Thoracic aorta (tissue), 2 donors: ENCODE results near the gene CHKA. TPM values are rescaled to one million over a fixed set of nuclear protein-coding genes. Genes with fewer than 3 reads are reported as not detected.

Experiments
- ATAC-seq: fragments of 150-250 bp; one replicate; pipeline ENCODE4 v1.8.0; 2017; ENCODE audit warnings: low read depth; ENCODE audit not compliant: insufficient number of reproducible peaks, low FRiP score
- DNase-seq: peaks from one replicate; pipeline ENCODE4 v3.0.0-alpha.2; 2020; ENCODE audit warnings: low spot score
- H3K27ac ChIP-seq, 2 donors: fragments of 200-600 bp; sonication (generic); 1 replicate in 1 of 2; 2 replicates in 1 of 2; pipeline ENCODE4 v1.5.1; 2016; ENCODE audit warnings: mild to moderate bottlenecking in 2 of 2, moderate library complexity in 2 of 2
- H3K27me3 ChIP-seq: fragments of 200-600 bp; sonication (generic); replicated peaks from 2 replicates; pipeline ENCODE4 v1.6.0; 2016; ENCODE audit warnings: mild to moderate bottlenecking; ENCODE audit not compliant: insufficient read depth
- H3K36me3 ChIP-seq: fragments of 200-600 bp; sonication (generic); one replicate; pipeline ENCODE4 v1.5.1; 2016
- H3K4me1 ChIP-seq, 2 donors: fragments of 200-600 bp; sonication (generic); 1 replicate in 1 of 2; 2 replicates in 1 of 2; pipeline versions ENCODE4 v1.5.1 to v1.6.0; 2016; ENCODE audit warnings: low read depth in 2 of 2, mild to moderate bottlenecking in 1 of 2; ENCODE audit not compliant: control insufficient read depth in 1 of 2
- H3K4me3 ChIP-seq: fragments of 200-600 bp; sonication (generic); 2 replicates; pipeline ENCODE4 v1.5.1; 2016; ENCODE audit warnings: mild to moderate bottlenecking
- H3K9me3 ChIP-seq: fragments of 200-600 bp; sonication (generic); 2 replicates; pipeline ENCODE4 v1.5.1; 2016
- total RNA-seq, 2 donors: library from RNA; depleted of rRNA; stranded (reverse); fragments of >200 nt; gene quantifications; one replicate each; pipeline versions ENCODE4 v1.1.0 to v1.2.3, GENCODE V29; 2016
- TF ChIP-seq, protein P1 (sequence below): fragments of 200-600 bp; sonication (generic); IDR thresholded peaks from one replicate; pipeline ENCODE4 v1.5.1; 2019; ENCODE audit warnings: antibody characterized with exemption

Gene CHKA
- total RNA-seq, 2 donors from 2014 or later: 12.5 to 22.2 TPM

DNA sequence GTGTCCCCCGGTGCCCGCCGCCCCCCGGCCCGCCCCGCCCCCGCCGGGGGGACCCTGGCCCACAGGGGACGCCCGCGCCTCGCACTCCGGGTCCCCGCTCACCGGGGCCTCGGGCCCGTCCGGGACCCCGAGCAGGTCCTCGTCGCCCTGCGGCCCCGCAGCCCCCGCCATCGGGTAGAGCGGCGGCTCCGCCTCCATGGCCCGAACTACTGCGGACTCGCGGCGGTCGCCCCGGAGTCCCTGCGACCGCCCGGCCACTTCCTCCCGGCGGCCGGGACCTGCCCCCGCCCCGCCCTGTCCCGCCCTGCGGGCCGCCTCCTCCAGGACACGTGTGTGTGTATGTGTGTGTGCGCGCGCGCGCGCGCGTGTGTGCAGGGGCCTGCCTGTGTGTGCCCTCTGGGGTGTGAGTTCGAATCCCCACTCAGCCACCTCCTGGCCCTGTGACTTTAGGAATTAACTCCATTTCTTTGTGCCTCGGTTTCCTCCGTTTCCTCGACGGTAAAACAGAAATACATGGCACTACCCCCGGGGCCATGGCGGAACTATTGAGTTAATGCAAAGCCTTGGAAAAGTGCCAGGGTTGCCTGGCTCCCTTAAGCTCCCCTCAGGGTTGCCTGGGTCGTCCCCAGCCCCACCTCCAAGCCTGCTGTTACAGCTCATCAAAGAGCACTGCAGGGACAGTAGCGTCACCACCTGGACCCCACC is 117.2 kb downstream of the CHKA start, which contains the start of gene UNC93B1:
UNC93B1 (minus strand) TSS at position 252 of the 705 bp plus-strand sequence; CDS start at position 198, 54 bp downstream.
- no peaks in the 10 kb centered on the region for H3K36me3 ChIP-seq
- TF ChIP-seq, protein P1, sequence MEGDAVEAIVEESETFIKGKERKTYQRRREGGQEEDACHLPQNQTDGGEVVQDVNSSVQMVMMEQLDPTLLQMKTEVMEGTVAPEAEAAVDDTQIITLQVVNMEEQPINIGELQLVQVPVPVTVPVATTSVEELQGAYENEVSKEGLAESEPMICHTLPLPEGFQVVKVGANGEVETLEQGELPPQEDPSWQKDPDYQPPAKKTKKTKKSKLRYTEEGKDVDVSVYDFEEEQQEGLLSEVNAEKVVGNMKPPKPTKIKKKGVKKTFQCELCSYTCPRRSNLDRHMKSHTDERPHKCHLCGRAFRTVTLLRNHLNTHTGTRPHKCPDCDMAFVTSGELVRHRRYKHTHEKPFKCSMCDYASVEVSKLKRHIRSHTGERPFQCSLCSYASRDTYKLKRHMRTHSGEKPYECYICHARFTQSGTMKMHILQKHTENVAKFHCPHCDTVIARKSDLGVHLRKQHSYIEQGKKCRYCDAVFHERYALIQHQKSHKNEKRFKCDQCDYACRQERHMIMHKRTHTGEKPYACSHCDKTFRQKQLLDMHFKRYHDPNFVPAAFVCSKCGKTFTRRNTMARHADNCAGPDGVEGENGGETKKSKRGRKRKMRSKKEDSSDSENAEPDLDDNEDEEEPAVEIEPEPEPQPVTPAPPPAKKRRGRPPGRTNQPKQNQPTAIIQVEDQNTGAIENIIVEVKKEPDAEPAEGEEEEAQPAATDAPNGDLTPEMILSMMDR: no peak
- H3K27me3 ChIP-seq: no peaks in the 10 kb centered on the region
- H3K27ac ChIP-seq: peak within 1 kb of the TSS in 1 of 2 donors; percentile 44
- peak; percentile 69 for DNase-seq
- H3K9me3 ChIP-seq: no peaks in the 10 kb centered on the region
- peak within 1 kb of the TSS; percentile 90 for H3K4me3 ChIP-seq
- ATAC-seq: peak; percentile 76
- H3K4me1 ChIP-seq: peaks cover 0 to 7% of the 10 kb centered on the region in 2 donors

DNA sequence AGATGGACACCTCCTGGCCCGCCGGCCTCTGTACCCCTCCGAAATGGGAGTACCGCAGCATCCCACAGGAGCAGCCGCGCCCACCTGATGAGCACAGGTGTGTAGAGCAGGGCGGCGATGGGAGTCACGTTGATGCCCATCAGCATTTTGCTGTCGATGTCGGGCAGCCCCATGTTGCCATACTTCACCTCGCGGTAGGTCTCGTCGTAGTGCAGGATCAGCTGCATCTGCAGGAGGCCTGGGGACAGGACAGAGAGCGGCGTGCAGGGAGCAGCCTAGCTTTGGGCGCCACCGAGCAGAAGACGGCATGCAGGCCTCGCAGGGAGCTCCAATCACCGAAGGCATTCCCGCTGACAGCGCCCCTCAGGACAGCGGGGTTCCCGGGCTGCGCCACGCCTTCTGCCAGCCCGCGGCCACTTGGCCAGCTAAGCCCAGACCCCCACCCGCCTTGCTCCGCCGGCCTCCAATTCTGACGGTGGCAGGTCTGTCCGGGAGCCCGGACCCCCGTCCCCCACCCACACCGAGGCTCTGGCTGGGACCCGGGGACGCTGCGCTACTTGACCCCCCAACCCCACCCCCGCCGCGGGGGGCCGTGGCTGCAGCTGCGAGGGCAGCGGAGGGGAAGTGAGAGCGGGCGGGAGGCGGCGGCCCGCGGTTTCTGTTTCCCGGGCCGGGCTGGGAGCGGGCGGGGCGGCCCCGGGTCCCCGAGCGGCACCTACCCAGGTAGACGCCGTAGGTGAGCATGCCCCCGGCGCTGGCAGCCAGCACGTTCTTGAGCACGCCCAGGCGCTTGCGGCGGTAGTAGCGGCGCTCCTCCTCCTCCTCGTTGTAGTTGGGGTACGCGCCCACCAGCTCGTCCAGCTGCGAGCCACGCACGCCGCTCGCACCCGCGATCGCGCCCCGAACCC is 118.0 kb downstream of the CHKA start:
- ATAC-seq: no peak
- no peak for DNase-seq
- H3K4me3 ChIP-seq: peak overlapping the region; percentile 90
- H3K27me3 ChIP-seq: no peaks in the 10 kb centered on the region
- TF ChIP-seq, protein P1: no peak
- no peaks in the 10 kb centered on the region for H3K9me3 ChIP-seq
- H3K27ac ChIP-seq: peak overlapping the region in 1 of 2 donors; percentile 44
- H3K4me1 ChIP-seq: peaks cover 0 to 7% of the 10 kb centered on the region in 2 donors
- H3K36me3 ChIP-seq: no peaks in the 10 kb centered on the region

Other genes with a start within 250 kb of the CHKA start
- gene UNC93B1, start 117.3 kb downstream of the CHKA start, total RNA-seq: 10 to 100 TPM; 39.6 to 72.4 TPM
- gene ALDH3B1, start 111.1 kb downstream of the CHKA start, total RNA-seq: 10 to 100 TPM; 17.6 to 24.2 TPM
- 10 to 100 TPM; 85.8 to 96.5 TPM for gene NDUFS8, start 90.7 kb downstream of the CHKA start, total RNA-seq
- 100 to 1,000 TPM; 167 to 281 TPM for gene TCIRG1, start 82.4 kb downstream of the CHKA start, total RNA-seq
- 10 to 100 TPM; 20.7 to 29.8 TPM for gene KMT5B, start 91.9 kb upstream of the CHKA start, total RNA-seq
- 10 to 100 TPM; 37.9 to 63.0 TPM for gene C11orf24, start 150.6 kb upstream of the CHKA start, total RNA-seq
- gene LRP5, start 191.2 kb upstream of the CHKA start, total RNA-seq: 10 to 100 TPM; 67.2 to 99.1 TPM